HepG2 (cell line): Measurements from ENCODE around the gene DHX29. TPM values are rescaled to one million over a fixed set of nuclear protein-coding genes. Genes with fewer than 3 reads are reported as not detected.

Source experiments
- ADNP ChIP-seq: sonication (generic); formaldehyde crosslinking; IDR thresholded peaks from 2 replicates; pipeline ENCODE4 v1.4.0; 2020; ENCODE audit warnings: missing genetic modification reagents
- CSRNP2 ChIP-seq: sonication (generic); formaldehyde crosslinking; conservative IDR thresholded peaks from 2 replicates; pipeline ENCODE4 v1.8.0; 2022; ENCODE audit warnings: low read depth, missing genetic modification reagents
- IRF9 ChIP-seq: sonication (generic); formaldehyde crosslinking; IDR thresholded peaks from 2 replicates; pipeline ENCODE4 v1.8.0; 2022; ENCODE audit warnings: missing genetic modification reagents, mild to moderate bottlenecking, borderline replicate concordance
- MED8 ChIP-seq: sonication (generic); formaldehyde crosslinking; IDR thresholded peaks from 2 replicates; pipeline ENCODE4 v1.8.1; 2023; ENCODE audit warnings: mild to moderate bottlenecking, missing genetic modification reagents; ENCODE audit not compliant: insufficient replicate concordance
- PITX1 ChIP-seq: sonication (generic); formaldehyde crosslinking; IDR thresholded peaks from 2 replicates; pipeline ENCODE4 v1.5.1; 2020; ENCODE audit warnings: mild to moderate bottlenecking, missing genetic modification reagents
- PRDM10 ChIP-seq: sonication (generic); formaldehyde crosslinking; IDR thresholded peaks from 2 replicates; pipeline ENCODE4 v1.4.0; 2020; ENCODE audit warnings: low read depth, missing genetic modification reagents
- ZBTB3 ChIP-seq: sonication (generic); formaldehyde crosslinking; IDR thresholded peaks from 2 replicates; pipeline ENCODE4 v1.4.0; 2020; ENCODE audit warnings: low read depth, mild to moderate bottlenecking, moderate library complexity, missing genetic modification reagents, borderline replicate concordance
- ZBTB4 ChIP-seq: sonication (generic); formaldehyde crosslinking; IDR thresholded peaks from 2 replicates; pipeline ENCODE4 v1.4.0; 2020; ENCODE audit warnings: missing genetic modification reagents, mild to moderate bottlenecking, borderline replicate concordance
- ZNF280D ChIP-seq: sonication (generic); formaldehyde crosslinking; IDR thresholded peaks from 2 replicates; pipeline ENCODE4 v1.5.1; 2020; ENCODE audit warnings: mild to moderate bottlenecking, missing genetic modification reagents
- ZNF34 ChIP-seq: sonication (generic); formaldehyde crosslinking; IDR thresholded peaks from 2 replicates; pipeline ENCODE4 v1.4.0; 2020; ENCODE audit warnings: mild to moderate bottlenecking, missing genetic modification reagents, borderline replicate concordance
- ZNF430 ChIP-seq: sonication (generic); formaldehyde crosslinking; IDR thresholded peaks from 2 replicates; pipeline ENCODE4 v1.9.0; 2021; ENCODE audit warnings: mild to moderate bottlenecking, missing genetic modification reagents
- ZNF772 ChIP-seq: sonication (generic); formaldehyde crosslinking; IDR thresholded peaks from 2 replicates; pipeline ENCODE4 v1.5.0; 2020; ENCODE audit warnings: mild to moderate bottlenecking, missing genetic modification reagents
- ZNF780A ChIP-seq: sonication (generic); formaldehyde crosslinking; IDR thresholded peaks from 2 replicates; pipeline ENCODE4 v1.8.0; 2022; ENCODE audit warnings: mild to moderate bottlenecking, missing genetic modification reagents, moderate library complexity
- polyA plus RNA-seq, 8 experiments: library from polyadenylated mRNA; depleted of rRNA in 3 of 8; stranded (reverse) in 7 of 8; unstranded in 1 of 8; fragments of >200 nt; fragmentation: Illumina TruSeq in 4 of 8; extraction: Trizol in 4 of 8; gene quantifications; 2 replicates each; pipeline versions ENCODE4 v1.2.1 to v1.2.3, GENCODE V29; 2011 to 2016; ENCODE audit warnings: low read depth in 4 of 8, missing spikeins in 1 of 8, mixed read lengths in 1 of 8; ENCODE audit not compliant: insufficient read depth in 1 of 8
- total RNA-seq, 5 experiments: library from RNA; depleted of rRNA; stranded (reverse); fragments of >200 nt; fragmentation: Illumina TruSeq; extraction: Trizol; gene quantifications; 2 replicates each; pipeline ENCODE4 v1.2.3, GENCODE V29; 2016; ENCODE audit warnings: low read depth in 1 of 5

The DHX29 gene
- total and polyA plus RNA-seq, 2 of the 13 experiments (the other 11 are each of a cell fraction or from before 2014, with no cell fraction given): 1.9 to 22.0 TPM

DNA sequence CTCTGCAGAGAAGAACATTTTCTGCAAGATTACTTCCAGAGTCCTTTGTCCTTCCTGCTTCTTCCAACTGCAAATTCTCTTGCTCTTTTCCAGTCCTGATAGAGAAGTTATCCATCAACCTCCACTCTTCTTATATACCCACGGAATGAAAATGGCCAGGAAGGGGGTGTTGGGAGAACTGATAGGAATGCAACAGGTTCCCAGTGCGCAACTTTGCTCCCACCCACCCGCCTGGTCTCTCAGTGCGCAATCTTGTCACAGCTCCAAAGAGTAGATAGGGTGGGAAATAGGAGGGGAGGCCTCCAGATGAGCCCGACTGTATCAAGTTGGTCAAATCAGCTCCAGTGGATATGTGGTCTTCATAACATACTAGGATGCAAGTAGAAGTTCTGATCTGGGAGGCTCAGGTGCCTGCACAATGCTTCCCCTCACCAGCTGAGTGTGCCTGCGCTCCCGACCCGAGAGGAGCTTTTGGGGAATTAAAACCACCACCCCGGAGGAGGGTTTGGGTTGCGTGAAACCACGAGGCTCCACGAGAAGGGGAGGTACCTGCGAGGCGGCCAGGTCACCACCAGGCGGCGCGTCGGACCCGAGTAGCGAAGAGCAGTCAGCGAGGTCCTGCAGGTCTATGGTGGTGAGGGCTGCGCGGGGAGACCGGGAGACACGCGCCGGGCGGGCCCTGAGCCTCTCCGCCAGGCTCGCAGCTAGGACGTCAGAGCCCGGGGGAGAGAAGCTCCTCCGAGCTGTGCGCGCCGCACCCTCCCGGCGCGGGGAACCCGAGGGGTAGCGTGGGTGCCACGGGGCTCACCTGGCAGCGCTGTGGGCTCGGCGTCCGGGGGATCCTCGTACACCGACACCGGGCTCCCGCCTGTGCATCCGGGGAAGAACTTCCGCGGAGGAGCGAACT, 81.2 kb downstream of the DHX29 start (continued):
- TF ChIP-seq PRDM10: no peak
- no peak for TF ChIP-seq ZBTB4 (CRISPR knock-in tag)
- TF ChIP-seq ZNF772 (CRISPR knock-in tag): peak; percentile 35; the same call in 1 of the 2 replicates
- peak; percentile 12; the same call in 1 of the 2 replicates for TF ChIP-seq PITX1 (CRISPR knock-in tag)
- TF ChIP-seq ADNP (CRISPR knock-in tag): peak; percentile 62; the same call in 1 of the 2 replicates
- no peak for TF ChIP-seq ZNF280D
- TF ChIP-seq ZNF430 (CRISPR knock-in tag): 0 out of 2 replicates have a peak, but pooled peaks have one; percentile 26
- no peak for TF ChIP-seq IRF9 (CRISPR knock-in tag)
- no peak for TF ChIP-seq ZNF780A (CRISPR knock-in tag)
- TF ChIP-seq ZNF34 (CRISPR knock-in tag): no peak
- TF ChIP-seq ZBTB3 (CRISPR knock-in tag): no peak
- no peak for TF ChIP-seq CSRNP2 (CRISPR knock-in tag)
- no peak for TF ChIP-seq MED8 (CRISPR knock-in tag)
